Activated gamma-delta T cell treated with anti-CD3 and anti-CD28 coated beads, Interleukin-2, amount 50 U/mL, for 16 hours (primary cell): ENCODE data around the gene MEIOB.
"Not testable (repeated sequence)": the region's sequence is repeated elsewhere in the genome, so short reads cannot be mapped to it uniquely, and the experiment has no call there.

Experiments used
- DNase-seq: peaks from one replicate; pipeline ENCODE4 v3.0.0-alpha.2; 2020; ENCODE audit warnings: low read depth

Gene MEIOB

GRCh38 chr16:1810106-1810505 lies 61.9 kb downstream of the MEIOB start:
- DNase-seq: no peak

- no peak for DNase-seq
Observed at GRCh38 chr16:1809281-1809801, 62.6 kb downstream of the MEIOB start.

GRCh38 chr16:1808691-1809090 lies 63.3 kb downstream of the MEIOB start:
- DNase-seq: no peak

- no peak for DNase-seq
Observed at GRCh38 chr16:1807626-1808025, 64.3 kb downstream of the MEIOB start.

GRCh38 chr16:1800701-1801100 lies 71.3 kb downstream of the MEIOB start:
- no peak for DNase-seq

GRCh38 chr16:1799263-1799662 lies 72.7 kb downstream of the MEIOB start:
- not testable (repeated sequence) for DNase-seq

GRCh38 chr16:1794908-1795666 lies 76.9 kb downstream of the MEIOB start:
- DNase-seq: no peak

GRCh38 chr16:1794221-1794871 lies 77.6 kb downstream of the MEIOB start:
- no peak for DNase-seq

- DNase-seq: no peak
Observed at GRCh38 chr16:1793578-1794220, 78.3 kb downstream of the MEIOB start, which contains the start of gene IGFALS. Gene IGFALS, minus strand, starts transcription at chr16:1793705. Its CDS starts 53 bp downstream, at chr16:1793652.

GRCh38 chr16:1792836-1793577 lies 79.0 kb downstream of the MEIOB start:
- DNase-seq: no peak

- no peak for DNase-seq
Observed at GRCh38 chr16:1791943-1792812, 79.8 kb downstream of the MEIOB start.

- DNase-seq: no peak
Observed at GRCh38 chr16:1791256-1791942, 80.6 kb downstream of the MEIOB start.

- no peak for DNase-seq
Observed at GRCh38 chr16:1790611-1791255, 81.2 kb downstream of the MEIOB start.

- no peak for DNase-seq
Observed at GRCh38 chr16:1790261-1790610, 81.7 kb downstream of the MEIOB start.

- DNase-seq: no peak
Observed at GRCh38 chr16:1789643-1790045, 82.3 kb downstream of the MEIOB start.

GRCh38 chr16:1788708-1789100 lies 83.3 kb downstream of the MEIOB start:
- no peak for DNase-seq

GRCh38 chr16:1788095-1788707 lies 83.8 kb downstream of the MEIOB start:
- DNase-seq: no peak

- no peak for DNase-seq
Observed at GRCh38 chr16:1787322-1788094, 84.5 kb downstream of the MEIOB start.

GRCh38 chr16:1787056-1787321 lies 85.0 kb downstream of the MEIOB start:
- no peak for DNase-seq
